OCI-LY7 (cell line): ENCODE data around the gene IGFBP3. TPM values are rescaled to one million over a fixed set of nuclear protein-coding genes. Genes with fewer than 3 reads are reported as not detected.

Source experiments
- BruUV-seq: library from RNA; stranded (reverse); fragments of 400-500 nt; replicated peaks from 2 replicates; lab custom pipeline; 2021; lab: Mats Ljungman, UMichigan
- CTCF ChIA-PET: fragments of 300-600 bp; sonication (Branson Sonifier 250); formaldehyde crosslinking; loops from one replicate; lab custom pipeline; 2022; ENCODE audit warnings: antibody characterized with exemption; ENCODE audit not compliant: unreplicated experiment; lab: Charles Lee
- POLR2A ChIA-PET: fragments of 300-600 bp; sonication (Branson Sonifier 250); formaldehyde crosslinking; loops from one replicate; lab custom pipeline; 2022; ENCODE audit warnings: antibody characterized with exemption; lab: Charles Lee
- DNase-seq: peaks from one replicate; pipeline ENCODE4 v3.0.0-alpha.2; 2015; ENCODE audit warnings: low spot score
- H2AFZ ChIP-seq: fragments of 200-600 bp; sonication (generic), shearing (Covaris generic); 2 replicates; pipeline ENCODE4 v1.6.1; 2014; ENCODE audit warnings: mild to moderate bottlenecking, antibody characterized with exemption, low read length, moderate library complexity
- H3K27ac ChIP-seq: fragments of 200-600 bp; sonication (generic); 2 replicates; pipeline ENCODE4 v1.5.1; 2014; ENCODE audit warnings: mixed run types, low read depth, mild to moderate bottlenecking, moderate library complexity, low read length, inconsistent platforms; ENCODE audit not compliant: poor library complexity, severe bottlenecking
- H3K36me3 ChIP-seq: fragments of 200-600 bp; sonication (generic); 2 replicates; pipeline ENCODE4 v1.6.1; 2014; ENCODE audit warnings: mild to moderate bottlenecking, antibody characterized with exemption, low read length, moderate library complexity, mixed read lengths; ENCODE audit not compliant: insufficient read depth
- H3K4me1 ChIP-seq: fragments of 200-600 bp; sonication (generic); 2 replicates; pipeline ENCODE4 v1.5.1; 2014; ENCODE audit warnings: mild to moderate bottlenecking, low read length; ENCODE audit not compliant: insufficient read depth, poor library complexity, severe bottlenecking
- H3K4me2 ChIP-seq: fragments of 200-600 bp; sonication (generic); 2 replicates; pipeline ENCODE4 v1.6.1; 2014; ENCODE audit warnings: mild to moderate bottlenecking, low read length
- H3K4me3 ChIP-seq: fragments of 200-600 bp; sonication (generic); 2 replicates; pipeline ENCODE4 v1.5.1; 2014; ENCODE audit warnings: mild to moderate bottlenecking, low read depth, low read length; ENCODE audit not compliant: poor library complexity, severe bottlenecking
- H3K79me2 ChIP-seq: fragments of 200-600 bp; sonication (generic); 2 replicates; pipeline ENCODE4 v1.6.1; 2016; ENCODE audit warnings: low read depth, mild to moderate bottlenecking, low read length, moderate library complexity, mixed read lengths; ENCODE audit not compliant: insufficient read depth
- H3K9me2 ChIP-seq: fragments of 200-600 bp; sonication (generic); 2 replicates; pipeline ENCODE4 v1.6.1; 2016; ENCODE audit warnings: mild to moderate bottlenecking, low read length, mixed read lengths; ENCODE audit not compliant: insufficient read depth
- H3K9me3 ChIP-seq: fragments of 200-600 bp; sonication (generic); 2 replicates; pipeline ENCODE4 v1.6.1; 2014; ENCODE audit warnings: mild to moderate bottlenecking, mixed run types, low read length, mixed read lengths
- H4K20me1 ChIP-seq: fragments of 200-600 bp; sonication (generic); 2 replicates; pipeline ENCODE4 v1.6.1; 2014; ENCODE audit warnings: mild to moderate bottlenecking, antibody characterized with exemption, low read length, moderate library complexity, mixed read lengths; ENCODE audit not compliant: insufficient read depth
- CTCF ChIP-seq: fragments of 200-600 bp; sonication (generic); conservative IDR thresholded peaks from 2 replicates; pipeline ENCODE4 v1.5.1; 2014; ENCODE audit warnings: mild to moderate bottlenecking, antibody characterized with exemption, low read length, moderate library complexity, mixed read lengths
- EZH2phosphoT487 ChIP-seq: fragments of 200-600 bp; sonication (generic); IDR thresholded peaks from 2 replicates; pipeline ENCODE4 v1.6.1; 2018; ENCODE audit warnings: low read depth, borderline replicate concordance, mild to moderate bottlenecking, mixed run types, antibody characterized with exemption, low read length, moderate library complexity, mixed read lengths
- intact Hi-C: fragments of 100-400 bp; cut with micrococcal nuclease; formaldehyde crosslinking; loops from one replicate; pipeline ENCODE4 v1.10.0; 2022; ENCODE audit not compliant: unreplicated experiment
- total RNA-seq, 2 experiments: library from RNA; depleted of rRNA in 1 of 2; stranded (reverse); fragments of >200 nt in 1 of 2; shearing (Covaris generic) in 1 of 2; gene quantifications; 2 replicates each; pipeline ENCODE4 v1.2.3, GENCODE V29; 2014 to 2022

IGFBP3 gene
- total RNA-seq, 2 experiments from 2014 or later = not detected

- Histone ChIP-seq H3K36me3 (no peaks in the 10 kb centered on the region), H3K4me2 (no peak overlapping the region), H4K20me1 (no peaks in the 10 kb centered on the region), H3K9me3 (no peaks in the 10 kb centered on the region), H3K4me1 (no peaks in the 10 kb centered on the region), H3K4me3 (no peak overlapping the region), H3K27ac (no peak overlapping the region), H2AFZ (no peak overlapping the region), H3K9me2 (no peaks in the 10 kb centered on the region), H3K79me2 (no peaks in the 10 kb centered on the region)
- no peak for DNase-seq
- intact Hi-C loops = no loop called here
- POLR2A ChIA-PET = no interaction called here
- CTCF ChIA-PET = no interaction called here
- no TSS peak for BruUV-seq
- TF ChIP-seq EZH2phosphoT487 (no peak), CTCF (no peak)
Observed at GRCh38 chr7:45893996-45894664, 26.9 kb downstream of the IGFBP3 start.

DNA sequence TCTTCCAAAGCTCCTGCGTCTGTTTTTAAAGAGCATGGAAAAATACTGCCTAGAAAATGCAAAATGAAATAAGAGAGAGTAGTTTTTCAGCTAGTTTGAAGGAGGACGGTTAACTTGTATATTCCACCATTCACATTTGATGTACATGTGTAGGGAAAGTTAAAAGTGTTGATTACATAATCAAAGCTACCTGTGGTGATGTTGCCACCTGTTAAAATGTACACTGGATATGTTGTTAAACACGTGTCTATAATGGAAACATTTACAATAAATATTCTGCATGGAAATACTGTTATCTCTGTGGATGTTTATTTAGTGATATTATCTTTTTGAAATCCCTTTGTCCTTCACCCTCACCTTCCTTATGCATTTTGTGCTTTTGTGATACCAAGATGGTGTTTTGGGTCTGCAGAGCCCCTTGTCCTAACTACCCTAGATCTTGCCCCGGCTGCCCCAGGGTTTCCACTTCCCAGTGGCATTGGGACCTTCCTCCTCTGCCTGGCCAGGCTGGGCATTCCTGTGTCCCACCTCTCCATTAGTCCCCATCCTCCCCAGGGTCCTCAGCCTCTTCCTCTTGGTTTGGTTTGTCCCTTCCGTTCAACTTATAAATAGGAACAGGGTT, 27.6 kb downstream of the IGFBP3 start:
- Histone ChIP-seq H3K4me2 (no peak overlapping the region), H3K4me3 (no peak overlapping the region), H3K36me3 (no peaks in the 10 kb centered on the region), H4K20me1 (no peaks in the 10 kb centered on the region), H3K27ac (no peak overlapping the region), H3K9me2 (no peaks in the 10 kb centered on the region), H3K79me2 (no peaks in the 10 kb centered on the region), H2AFZ (no peak overlapping the region), H3K9me3 (no peaks in the 10 kb centered on the region), H3K4me1 (no peaks in the 10 kb centered on the region)
- POLR2A ChIA-PET = no interaction called here
- BruUV-seq = no TSS peak
- TF ChIP-seq CTCF = no peak
- no peak for TF ChIP-seq EZH2phosphoT487
- intact Hi-C loops = no loop called here
- CTCF ChIA-PET = no interaction called here
- no peak for DNase-seq

GRCh38 chr7:45892407-45893035, 28.6 kb downstream of the IGFBP3 start:
- Histone ChIP-seq H2AFZ (no peak overlapping the region), H3K36me3 (no peaks in the 10 kb centered on the region), H3K4me2 (no peak overlapping the region), H3K4me3 (no peak overlapping the region), H3K27ac (no peak overlapping the region), H3K9me3 (no peaks in the 10 kb centered on the region), H3K9me2 (no peaks in the 10 kb centered on the region), H3K79me2 (no peaks in the 10 kb centered on the region), H3K4me1 (no peaks in the 10 kb centered on the region), H4K20me1 (no peaks in the 10 kb centered on the region)
- intact Hi-C loops = no loop called here
- DNase-seq = no peak
- POLR2A ChIA-PET = interaction anchor here (0.6 kb wide), 1 partner anchor 52 kb away, joined by 3 read pairs; no protein-coding TSS in a partner anchor
- CTCF ChIA-PET = no interaction called here
- BruUV-seq = no TSS peak
- TF ChIP-seq CTCF = no peak
- no peak for TF ChIP-seq EZH2phosphoT487
